NCI-H1092 treated with DMSO at 0.1 percent for 48 hours (cell line): Measurements from ENCODE around the gene GCDH.
"Not testable (repeated sequence)": the region's sequence is repeated elsewhere in the genome, so short reads cannot be mapped to it uniquely, and the experiment has no call there.

Experiments
- DNase-seq: peaks from one replicate; lab custom pipeline; 2025; lab: John Stamatoyannopoulos, UW

GCDH gene

DNA sequence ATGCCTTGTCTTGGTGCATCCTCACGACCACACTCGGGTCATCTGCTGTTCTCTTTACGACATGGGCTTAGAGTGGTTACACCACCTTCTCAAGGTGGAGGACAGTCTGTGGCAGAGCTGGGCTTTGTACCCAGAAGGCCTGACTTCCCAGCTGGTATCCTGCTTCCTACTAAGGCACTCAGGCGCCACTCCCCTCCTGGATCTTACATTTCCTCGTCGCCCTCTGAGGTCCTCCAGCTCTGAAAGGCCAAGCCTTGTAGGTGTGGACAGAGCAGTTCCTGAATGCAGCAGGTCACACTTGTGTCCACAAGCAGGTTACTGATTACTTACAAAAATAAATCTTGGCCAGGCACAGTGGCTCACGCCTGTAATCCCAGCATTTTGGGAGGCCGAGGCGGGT, 16.2 kb downstream of the GCDH start:
- no peak for DNase-seq

DNA sequence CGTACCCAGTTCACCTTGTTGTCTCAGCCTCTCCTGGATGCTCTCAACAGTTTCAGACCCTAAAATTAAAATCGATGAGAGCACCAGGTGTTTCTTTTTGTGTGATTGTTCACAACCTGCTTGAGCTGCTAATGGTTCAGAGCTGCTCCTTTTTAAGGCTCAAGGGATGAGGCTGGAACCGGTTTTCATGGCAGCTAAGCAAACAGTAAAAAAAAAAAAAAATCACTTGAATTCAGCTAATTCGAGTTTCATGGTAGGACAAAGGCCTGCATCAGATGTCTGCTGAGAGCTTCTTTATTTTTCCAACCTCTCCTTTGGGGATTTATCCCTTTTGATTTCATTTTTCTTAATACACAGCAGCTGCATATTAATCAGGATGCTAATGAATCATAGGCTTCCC, 21.6 kb downstream of the GCDH start:
- peak; percentile 97 for DNase-seq

DNA sequence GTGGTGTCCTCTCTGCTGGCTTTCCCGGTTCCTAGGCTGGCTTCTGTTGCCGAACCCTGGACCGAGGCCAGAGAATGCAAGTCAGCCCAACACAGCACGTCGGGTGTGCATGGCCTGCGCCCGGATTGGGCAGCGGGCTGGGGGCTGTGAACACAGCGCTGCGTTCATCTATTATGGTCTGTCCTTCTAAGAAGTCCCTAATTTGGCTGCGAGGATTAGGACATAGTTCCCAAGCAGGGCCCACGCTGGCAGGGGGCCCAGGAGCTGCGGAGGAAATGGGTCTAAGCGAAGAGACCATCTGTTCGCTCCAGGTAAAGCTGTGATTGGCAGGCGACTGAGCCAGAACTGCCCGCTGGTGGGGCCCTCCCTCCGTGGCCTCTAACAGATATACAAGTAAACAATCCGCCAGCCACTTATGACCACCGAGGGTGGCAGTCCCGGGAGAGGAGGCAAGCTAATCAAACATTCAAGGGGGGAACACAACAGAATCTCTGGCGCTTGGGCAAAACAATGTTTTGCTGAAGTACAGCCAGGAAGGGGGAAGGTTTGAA, 22.1 kb downstream of the GCDH start:
- DNase-seq = peak; percentile 100

DNA sequence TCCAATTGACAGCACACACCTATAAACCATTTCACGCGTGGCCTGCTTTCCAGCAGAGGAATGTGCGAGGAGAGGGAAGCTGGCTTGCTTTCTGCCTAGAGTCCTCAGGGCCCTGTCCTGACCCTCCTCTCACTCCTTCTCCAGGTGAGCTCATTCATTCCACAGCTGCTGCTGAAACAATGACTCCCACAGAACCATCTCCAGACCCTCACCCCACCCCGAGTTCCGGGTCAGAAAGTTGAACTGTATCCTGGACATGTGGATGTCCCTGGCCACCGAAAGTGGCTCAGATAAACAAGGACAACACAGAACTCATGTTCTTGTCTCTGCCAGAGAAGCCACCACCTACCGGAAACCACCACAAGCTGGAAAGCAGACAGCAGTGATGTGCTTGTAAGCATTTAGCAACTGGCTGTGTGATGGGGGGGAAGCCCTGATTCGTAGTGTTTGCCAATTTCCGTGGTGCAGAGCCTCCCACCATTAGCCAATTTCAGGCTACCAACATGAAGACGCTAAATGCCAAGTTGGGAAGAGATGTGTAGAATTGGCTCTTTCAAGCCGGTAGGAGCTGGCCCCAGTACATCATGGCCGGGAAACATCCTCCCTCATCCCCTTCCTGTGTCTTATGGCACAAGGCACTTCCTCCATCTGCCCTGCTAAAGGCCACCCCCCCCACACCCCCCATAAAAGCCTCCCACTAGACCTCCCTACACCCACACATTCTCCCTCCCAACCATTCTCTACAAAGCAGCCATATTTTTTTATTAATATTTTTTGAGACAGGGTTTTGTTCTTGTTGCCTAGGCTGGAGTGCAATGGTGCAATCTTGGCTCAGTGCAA, 23.1 kb downstream of the GCDH start:
- DNase-seq = peak; percentile 60

DNA sequence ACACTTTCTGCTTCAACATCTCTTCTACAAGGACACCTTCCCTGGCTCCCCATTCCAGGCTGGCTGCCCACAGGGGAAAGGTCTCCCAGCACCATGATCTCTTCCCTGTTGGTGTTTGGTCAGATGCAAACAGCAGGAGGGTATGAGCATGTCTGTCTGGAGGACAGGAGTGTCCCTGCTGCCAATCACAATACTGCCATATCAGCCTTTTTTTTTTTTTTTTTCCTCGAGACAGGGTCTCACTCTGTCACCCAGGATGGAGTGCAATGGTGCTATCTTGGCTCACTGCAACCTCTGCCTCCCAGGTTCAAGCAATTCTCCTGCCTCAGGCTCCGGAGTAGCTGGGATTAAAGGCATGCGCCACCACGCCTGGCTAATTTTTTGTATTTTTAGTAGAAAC, 24.9 kb downstream of the GCDH start:
- not testable (repeated sequence) for DNase-seq

DNA sequence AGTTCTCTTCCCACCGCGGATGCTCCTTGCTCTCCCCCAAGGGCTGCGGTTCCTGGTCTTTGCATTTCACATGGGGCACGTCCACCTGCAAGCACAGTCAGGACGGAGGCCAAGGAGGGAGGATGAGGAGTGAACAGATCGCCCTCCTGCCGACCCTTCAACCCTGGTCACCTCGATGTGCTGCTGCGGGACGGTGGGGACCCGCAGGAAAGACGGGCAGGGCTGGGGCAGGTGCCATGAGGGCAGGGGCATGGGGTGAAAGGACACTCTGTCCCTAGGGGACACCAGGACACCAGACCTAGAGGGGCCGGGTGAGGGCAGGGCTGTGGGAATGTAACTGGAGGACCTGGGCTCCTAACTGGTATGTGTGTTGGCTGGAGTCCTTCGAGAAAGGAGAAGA, 27.3 kb downstream of the GCDH start:
- DNase-seq = no peak

DNA sequence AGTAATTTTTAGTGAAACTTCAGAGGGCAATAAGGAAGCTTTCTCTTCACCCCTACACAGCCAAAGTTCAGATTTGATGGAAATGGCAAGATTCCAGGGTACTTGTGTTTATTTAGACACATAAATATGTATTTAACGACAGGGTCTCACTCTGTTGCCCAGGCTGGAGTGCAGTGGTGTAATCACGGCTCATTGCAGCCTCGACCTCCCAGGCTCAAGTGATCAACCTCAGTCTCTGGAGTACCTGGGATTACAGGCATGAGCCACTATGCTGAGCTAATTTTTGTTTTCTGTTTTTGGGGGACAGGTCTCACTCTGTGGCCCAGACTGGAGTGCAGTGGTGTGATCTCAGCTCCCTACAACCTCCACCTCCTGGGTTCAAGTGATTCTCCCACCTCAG, 30.1 kb downstream of the GCDH start:
- DNase-seq = no peak

DNA sequence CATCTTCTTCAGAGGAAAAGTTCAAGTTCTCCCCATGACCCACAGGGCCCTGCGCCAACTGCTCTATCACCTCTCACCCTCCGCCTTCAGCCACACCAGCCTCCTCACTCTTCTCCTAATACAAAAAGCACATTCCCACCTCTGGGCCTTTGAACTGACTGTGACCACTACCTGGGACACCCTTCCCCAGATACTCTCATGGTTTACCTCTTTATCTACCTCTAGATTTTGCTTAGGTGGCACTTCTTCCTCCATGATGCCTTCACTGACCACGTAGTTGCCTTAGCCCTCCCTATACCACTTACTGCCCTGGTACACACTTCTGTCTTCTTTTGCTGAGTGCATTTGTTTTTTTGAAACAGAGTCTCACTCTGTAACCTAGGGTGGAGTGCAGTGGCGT, 32.0 kb downstream of the GCDH start:
- no peak for DNase-seq

DNA sequence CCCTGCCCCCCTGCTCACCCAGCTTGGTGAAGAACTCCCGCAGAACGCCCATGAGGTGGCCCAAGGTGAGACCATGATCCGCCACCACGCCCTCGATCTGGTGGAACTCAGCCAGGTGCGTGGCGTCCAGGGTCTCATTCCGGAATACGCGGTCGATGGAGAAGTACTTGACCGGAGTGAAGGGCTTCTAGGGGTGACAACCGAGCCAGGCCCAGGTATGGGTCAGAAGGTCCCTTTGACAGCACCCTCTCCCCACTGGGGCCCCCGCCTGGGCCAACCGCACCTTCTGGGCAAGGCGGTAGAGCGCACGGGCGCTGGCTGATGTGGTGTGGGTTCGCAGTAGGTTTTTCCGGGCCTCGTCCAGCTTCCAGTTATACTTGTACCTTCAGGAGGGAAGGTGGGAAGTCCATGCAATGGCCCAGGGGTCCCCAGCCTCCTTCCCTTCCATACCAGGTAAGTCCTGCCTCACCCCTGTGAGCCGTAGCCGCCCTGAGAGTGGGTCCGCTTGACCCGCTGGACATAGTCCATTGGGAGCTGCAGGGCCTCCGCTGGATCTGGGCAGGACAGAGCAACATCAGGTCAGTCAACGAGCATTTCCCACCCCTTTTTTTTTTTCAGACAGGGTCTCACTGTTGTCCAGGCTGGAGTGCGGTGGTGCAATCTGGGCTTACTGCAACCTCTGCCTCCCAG, 33.8 kb downstream of the GCDH start:
- DNase-seq = no peak

DNA sequence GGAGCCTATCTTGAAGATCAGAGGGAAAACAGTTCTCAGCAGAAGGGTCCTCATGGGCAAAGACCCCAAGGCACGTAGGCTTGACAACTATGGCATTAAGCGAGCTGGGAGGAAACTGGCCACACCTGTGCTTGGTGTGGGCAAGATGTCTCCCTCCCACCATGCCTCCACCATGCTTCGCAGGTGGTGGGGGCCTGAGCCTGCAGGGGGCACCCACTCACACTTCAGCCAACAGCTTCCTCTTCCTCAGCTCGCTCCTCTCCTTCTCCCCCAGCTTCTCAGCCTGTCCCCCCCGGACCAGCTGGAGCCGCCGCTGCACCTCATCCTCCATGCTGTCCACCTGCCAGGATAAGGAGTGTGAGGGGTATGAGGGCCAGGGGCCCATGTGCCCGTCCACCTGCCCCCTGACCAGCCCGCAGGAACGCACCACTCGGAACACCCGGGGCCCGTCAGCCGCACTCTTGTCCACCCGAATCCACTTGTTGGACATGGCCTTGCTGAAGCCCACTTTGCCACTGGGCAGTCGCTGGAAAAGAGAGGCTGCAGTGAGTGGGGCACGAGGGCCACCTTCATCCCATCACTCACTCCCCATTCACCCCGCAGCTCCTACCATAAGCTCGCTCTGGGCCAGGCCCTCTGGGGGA, 39.2 kb downstream of the GCDH start:
- no peak for DNase-seq

DNA sequence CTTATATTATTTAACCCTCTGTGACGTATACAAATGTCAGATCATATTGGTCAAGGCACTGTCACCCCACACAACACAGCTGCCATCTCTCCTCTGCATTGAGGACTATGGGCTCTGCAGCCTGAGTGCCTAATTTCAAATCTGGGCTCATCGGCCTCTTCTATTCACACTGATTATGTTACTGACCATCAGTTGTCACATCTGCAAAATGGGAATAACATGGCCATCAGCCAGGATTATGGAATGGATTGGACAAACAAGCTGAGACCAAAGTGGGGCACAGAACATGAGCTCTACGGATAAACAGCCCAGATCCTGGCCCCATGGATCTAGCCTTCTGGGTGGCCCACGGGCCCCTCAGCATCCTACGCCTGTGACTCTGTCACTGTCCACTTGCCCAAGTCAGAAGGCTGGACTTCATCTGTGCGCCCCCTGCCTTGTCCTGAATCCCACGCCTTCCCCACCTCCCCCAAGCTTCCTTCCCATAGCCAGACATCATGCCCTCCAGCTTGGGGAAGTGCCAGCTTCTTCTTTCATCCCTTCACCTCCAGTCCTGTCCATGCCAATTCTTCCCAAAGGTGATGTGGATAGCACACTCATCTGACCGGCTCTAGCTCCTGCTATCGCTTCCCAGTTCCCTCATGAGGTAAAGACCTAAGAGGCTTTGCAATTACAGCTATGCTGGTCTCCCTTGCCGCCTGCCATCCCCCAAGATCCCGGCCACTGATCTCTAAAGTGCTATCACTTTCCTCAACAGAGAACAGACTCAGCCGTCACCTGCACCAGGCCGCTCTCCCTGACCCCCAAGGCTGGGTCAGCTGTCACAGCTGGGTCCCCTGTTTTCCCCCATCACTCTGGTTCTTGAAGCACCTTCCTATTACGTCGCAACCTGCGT, 41.7 kb downstream of the GCDH start:
- DNase-seq = no peak

DNA sequence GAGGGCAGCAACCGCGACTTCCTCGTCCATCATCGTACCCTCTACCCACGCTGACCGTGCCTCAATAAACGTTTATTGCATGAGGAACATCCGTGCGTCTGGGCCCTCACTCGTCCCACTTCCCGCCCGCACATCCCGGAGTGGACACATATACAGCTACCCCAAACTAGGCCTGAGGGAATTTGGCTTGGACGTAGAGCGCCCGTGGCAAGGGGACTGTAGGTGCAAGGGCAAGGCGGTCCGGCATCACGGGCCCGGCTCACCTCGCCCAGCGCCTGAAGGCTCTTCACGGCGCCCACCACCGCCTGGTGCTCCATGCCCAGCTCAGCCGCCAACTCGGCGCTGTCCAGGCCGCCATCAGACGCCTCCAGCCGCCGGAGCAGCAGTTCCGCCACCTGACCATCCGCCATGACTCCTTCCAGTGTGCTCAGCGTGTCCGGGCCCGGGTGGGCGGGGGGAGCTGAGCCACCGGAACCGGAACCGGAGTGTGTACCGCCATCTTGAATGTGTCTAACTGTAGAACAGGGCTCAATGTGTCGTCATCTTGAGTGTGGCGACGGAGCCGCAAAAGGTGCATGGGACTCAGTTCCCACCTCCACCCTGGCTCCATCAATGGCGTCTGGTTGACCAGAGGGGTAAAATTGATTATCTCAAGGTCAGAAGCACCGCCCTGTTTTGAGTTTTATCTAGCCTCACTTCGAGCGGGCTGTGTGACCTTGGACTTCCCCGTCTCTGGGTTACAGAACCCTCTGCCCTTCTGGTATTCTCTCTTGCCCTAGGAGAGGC, 42.5 kb downstream of the GCDH start, which contains the start of gene FARSA:
Gene FARSA (minus strand): TSS at position 425 of the 786 bp plus-strand sequence. CDS start 15 bp downstream, at position 410.
- peak; percentile 88 for DNase-seq

DNA sequence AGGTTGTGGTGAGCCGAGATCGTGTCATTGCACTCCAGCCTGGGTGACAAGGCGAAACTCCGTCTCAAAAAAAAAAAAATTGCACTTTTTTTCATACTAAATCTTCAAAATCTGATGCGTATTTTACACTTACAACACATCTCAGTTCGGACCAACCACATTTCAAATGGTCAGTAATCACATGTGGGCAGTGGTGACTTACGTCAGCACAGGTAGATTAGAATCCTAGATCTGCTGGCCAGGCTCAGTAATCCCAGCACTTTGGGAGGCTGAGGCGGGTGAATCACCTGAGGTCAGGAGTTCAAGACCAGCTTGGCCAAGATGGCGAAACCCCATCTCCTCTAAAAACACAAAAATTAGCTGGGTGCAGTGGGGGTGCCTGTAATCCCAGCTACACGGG, 44.1 kb downstream of the GCDH start:
- no peak for DNase-seq

DNA sequence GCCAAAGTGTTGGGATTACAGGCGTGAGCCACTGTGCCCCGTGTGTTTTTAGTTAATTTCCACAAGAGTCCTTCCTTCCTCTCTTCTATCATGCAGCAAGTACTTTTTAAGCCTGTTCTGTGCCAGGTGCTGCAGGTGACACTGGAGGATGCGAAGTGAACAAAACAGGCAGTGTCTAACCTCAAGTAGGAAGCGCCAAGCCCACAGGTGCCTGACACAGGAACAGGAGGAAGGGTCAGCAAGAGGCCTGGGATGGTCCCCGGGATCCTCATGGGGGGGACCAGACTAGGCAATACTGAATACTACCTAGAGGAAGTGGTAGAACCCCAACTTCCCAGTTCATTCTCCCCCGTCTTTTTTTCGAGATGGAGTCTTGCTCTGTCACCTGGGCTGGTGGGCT, 45.6 kb downstream of the GCDH start:
- peak; percentile 44 for DNase-seq

DNA sequence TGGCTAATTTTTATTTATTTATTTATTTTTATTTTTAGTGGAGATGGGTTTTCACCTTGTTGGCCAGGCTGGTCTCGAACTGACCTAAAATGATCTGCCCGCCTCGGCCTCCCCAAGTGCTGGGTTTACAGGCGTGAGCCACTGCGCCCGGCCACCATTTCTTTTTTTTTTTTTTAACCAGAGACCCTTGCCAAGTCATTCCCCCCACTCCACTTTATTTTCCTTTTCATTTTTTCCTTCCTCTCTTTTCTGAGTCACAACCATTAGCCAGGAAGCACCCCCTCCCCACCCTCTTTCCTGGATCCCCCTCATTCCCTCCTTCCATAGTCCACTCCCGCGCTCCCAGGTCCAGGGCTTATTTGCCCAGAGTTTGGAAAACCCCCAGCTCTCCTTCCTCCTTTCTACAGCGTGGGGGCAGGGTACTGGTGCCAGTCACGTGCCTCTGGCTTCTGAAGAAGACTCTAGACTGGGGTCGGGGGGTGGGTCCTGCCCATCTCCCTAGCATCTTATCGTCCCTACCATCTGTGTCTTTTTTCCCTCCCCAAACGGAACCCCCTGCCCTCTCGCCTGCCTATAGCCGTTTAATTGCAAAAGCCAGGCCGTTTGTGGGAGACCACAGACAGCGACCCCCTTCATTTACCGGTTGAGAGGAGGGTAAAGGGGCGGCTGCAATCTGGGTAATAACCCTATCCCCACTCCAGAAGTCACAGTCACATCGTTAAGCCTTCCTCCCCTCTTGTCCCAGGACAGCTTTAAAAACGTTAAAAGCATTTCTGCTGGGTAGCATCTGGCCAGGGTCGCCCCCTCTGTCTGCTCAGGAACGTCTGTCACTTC, 46.4 kb downstream of the GCDH start:
- DNase-seq = peak; percentile 91

DNA sequence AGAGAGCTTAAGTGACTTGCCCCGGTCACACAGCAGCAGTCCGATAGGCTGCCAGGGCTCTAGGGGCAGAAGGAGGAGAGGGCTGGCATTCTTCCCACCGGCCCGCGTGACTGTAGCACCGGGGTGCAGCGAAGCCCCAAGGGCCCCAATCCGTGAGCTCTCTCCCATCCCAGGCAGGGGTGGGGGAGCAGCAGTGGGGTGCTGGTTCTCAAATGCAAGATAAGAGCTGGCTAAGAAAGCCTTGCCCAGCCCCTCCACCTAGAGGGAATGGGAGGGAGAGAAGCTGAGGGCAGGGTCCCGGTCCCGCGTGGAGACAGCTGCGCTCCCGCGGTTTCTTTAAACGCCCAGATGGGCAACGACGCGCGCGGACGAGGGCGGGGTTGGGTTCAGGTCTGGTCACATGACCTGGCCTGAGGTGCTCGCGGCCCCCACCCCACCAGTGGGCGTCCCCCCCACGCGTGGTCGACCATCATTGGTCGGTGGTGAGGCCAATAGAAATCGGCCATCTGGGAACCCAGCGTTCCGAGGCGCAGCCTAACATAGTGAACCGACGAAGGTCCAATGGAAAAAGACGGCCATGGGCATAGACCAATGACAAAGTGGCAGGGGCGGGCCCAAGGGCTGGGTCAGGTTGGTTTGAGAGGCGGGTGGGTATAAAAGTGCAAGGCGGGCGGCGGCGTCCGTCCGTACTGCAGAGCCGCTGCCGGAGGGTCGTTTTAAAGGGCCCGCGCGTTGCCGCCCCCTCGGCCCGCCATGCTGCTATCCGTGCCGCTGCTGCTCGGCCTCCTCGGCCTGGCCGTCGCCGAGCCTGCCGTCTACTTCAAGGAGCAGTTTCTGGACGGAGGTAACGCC, 47.2 kb downstream of the GCDH start, which contains the start of gene CALR:
Gene CALR (plus strand): TSS at position 683 of the 852 bp plus-strand sequence. CDS start 71 bp downstream, at position 754.
- peak; percentile 99 for DNase-seq

DNA sequence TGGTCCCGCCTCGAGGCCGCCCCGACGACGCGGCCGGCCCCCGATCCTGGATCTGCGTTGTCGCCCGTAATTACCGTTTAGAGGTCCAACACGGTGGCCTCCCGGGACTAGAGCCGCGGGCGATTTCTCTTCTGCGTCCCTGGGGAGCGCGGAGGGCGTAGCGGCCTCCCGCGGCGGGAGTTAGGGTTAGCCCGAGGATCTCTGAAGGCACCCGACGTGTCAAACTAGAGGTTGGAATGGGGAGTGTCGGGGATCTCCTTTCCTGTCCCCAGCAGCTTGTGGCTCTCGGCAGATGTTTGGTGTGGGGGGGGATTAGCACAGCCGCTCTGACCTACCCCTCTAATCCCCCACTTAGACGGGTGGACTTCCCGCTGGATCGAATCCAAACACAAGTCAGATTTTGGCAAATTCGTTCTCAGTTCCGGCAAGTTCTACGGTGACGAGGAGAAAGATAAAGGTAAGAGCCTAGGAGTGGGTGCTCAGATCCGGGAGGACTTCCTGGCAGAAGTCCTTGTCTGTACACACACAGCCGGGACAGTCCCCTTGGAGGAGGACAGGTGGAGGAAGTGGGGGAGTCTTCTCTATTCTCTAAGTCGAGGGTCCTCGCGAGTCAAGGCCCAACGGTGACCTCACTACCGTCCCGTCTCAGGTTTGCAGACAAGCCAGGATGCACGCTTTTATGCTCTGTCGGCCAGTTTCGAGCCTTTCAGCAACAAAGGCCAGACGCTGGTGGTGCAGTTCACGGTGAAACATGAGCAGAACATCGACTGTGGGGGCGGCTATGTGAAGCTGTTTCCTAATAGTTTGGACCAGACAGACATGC, 48.0 kb downstream of the GCDH start:
- no peak for DNase-seq

DNA sequence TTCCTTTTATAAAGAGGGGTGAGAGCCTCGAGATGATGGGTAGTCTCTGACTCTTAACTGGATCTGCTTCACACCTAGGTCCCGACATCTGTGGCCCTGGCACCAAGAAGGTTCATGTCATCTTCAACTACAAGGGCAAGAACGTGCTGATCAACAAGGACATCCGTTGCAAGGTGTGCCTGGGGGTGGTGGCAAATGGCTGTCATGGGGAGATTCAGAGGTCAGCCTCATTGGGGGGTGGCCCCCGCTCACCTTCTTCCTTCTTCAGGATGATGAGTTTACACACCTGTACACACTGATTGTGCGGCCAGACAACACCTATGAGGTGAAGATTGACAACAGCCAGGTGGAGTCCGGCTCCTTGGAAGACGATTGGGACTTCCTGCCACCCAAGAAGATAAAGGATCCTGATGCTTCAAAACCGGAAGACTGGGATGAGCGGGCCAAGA, 49.0 kb downstream of the GCDH start:
- no peak for DNase-seq
